GM12873 (cell line): ENCODE results near the gene LRPPRC.

Experiments
- TF ChIP-seq, protein P1 (sequence below): IDR thresholded peaks from 2 replicates; pipeline ENCODE4 v1.5.1; 2012; ENCODE audit warnings: low read depth, mild to moderate bottlenecking, moderate library complexity, low read length, control low read depth; ENCODE audit not compliant: insufficient read depth; ENCODE audit errors: missing control alignments

LRPPRC gene

DNA sequence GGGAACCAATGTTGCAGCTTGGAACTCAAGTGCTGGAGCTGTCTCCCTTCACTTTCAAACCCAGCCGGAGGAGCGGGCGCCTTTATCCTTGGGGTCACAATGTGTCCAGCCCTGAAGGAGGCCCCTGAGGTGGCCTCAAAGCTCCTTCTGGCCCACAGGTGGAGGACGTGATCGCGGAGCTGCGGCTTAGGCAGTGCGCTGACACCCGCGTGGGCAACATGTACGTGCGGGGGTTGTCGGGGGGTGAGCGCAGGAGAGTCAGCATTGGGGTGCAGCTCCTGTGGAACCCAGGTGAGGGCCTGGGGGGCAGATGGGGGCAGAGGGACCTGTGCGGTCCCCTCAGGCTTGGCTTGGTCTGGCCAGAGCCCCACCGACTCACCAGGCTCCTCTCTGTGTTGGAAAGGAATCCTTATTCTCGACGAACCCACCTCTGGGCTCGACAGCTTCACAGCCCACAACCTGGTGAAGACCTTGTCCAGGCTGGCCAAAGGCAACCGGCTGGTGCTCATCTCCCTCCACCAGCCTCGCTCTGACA, 143.5 kb downstream of the LRPPRC start:
- TF ChIP-seq, protein P1, sequence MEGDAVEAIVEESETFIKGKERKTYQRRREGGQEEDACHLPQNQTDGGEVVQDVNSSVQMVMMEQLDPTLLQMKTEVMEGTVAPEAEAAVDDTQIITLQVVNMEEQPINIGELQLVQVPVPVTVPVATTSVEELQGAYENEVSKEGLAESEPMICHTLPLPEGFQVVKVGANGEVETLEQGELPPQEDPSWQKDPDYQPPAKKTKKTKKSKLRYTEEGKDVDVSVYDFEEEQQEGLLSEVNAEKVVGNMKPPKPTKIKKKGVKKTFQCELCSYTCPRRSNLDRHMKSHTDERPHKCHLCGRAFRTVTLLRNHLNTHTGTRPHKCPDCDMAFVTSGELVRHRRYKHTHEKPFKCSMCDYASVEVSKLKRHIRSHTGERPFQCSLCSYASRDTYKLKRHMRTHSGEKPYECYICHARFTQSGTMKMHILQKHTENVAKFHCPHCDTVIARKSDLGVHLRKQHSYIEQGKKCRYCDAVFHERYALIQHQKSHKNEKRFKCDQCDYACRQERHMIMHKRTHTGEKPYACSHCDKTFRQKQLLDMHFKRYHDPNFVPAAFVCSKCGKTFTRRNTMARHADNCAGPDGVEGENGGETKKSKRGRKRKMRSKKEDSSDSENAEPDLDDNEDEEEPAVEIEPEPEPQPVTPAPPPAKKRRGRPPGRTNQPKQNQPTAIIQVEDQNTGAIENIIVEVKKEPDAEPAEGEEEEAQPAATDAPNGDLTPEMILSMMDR = no peak

DNA sequence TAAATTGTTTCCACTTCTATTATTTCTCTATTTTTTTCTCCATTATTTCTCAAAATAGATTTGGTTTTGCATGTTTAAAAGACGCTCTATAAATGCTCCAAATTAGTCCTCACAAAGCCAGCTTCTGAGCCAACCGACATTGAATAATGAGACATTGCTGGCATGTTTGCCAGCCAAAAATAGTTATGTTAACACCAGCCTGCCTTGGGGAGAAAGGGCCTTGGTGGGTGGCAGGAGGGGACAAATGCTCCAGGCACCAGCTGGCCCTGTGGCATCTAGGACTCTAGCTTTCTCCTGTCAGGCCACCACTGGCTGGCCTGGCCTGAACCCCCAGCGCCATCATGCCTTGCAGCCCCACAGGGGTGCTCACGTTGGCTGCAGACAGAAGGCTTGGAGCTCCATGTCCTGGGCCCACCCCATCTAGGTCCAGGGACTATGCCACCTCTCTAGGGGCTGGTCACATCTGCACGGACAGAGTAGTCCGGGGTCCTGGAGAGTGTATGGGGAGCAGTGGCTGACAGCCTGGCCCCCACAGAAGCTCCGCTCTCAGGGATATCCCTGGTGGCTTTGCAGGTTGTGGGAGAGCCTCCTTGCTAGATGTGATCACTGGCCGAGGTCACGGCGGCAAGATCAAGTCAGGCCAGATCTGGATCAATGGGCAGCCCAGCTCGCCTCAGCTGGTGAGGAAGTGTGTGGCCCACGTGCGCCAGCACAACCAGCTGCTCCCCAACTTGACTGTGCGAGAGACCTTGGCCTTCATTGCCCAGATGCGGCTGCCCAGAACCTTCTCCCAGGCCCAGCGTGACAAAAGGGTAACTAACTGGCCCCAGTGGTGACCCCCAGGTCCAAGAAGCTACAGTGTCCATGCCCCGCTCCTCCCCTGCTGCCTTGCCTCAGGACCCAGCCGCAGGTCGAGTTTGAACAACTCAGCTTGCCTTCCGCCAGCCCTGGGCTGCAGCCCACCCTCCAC, 144.5 kb downstream of the LRPPRC start:
- TF ChIP-seq, protein P1 = no peak

DNA sequence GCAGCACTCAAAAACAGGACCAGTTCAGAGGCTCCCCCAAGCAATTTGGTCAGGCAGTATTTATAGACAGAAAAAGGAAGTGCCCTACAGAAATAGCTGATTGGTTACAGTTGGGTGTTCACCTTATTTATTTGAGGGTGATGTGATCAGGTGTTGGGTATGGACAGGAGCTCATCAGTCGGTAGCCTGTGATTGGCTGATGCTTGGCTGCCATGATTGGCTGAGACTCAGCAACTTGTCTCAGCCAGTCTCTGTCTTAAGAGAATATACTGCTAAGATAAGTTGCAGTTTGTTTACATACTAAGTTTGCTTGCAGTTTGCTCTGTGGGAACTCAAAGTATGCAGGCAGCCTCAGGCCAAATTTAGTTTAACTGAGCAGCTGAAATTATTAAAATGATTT, 147.6 kb downstream of the LRPPRC start:
- TF ChIP-seq, protein P1 = no peak

DNA sequence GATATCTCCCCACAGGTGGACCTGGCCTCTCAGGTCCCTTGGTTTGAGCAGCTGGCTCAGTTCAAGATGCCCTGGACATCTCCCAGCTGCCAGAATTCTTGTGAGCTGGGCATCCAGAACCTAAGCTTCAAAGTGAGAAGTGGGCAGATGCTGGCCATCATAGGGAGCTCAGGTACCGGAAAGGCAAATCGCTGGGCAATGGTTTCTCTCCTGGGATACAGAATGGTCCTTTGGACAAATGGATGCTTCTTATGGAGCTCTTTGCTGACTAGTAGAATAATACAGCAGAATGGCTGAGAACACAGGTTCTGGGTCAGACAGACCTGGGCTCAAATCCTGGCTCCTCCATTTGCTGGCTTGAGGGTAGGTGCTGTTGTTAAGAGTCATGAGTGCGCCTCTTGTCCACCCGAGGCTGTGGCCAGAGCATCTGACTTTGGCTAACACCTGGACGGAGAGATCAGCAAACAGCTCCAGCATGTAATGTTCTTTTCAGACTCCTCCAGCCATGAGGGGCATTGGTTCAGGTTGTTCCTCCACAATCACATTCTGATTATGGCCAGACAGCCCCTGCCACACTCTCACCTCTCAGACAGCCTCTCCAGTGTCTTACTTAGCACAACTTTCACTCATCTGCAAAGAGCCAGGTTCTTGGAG, 149.5 kb downstream of the LRPPRC start:
- TF ChIP-seq, protein P1 = no peak

DNA sequence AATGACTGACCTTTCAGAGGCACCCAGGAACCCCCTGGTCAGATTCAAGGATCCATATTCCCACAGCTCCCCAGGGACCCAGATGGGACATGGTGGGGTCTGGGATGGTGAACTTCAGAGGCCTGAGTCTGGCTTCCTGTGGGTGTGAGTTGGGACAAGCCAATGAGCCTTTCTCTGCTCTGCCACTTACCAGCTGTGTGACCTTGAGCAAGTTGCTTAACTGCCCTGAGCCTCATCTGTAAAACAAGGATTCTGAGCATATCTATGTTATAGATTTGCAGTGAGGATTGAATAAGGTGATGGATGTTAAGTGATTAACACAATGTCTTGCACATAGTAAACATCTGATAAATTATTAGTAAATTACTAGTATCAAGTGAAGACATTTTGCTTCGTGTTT, 150.6 kb downstream of the LRPPRC start:
- TF ChIP-seq, protein P1 = no peak

DNA sequence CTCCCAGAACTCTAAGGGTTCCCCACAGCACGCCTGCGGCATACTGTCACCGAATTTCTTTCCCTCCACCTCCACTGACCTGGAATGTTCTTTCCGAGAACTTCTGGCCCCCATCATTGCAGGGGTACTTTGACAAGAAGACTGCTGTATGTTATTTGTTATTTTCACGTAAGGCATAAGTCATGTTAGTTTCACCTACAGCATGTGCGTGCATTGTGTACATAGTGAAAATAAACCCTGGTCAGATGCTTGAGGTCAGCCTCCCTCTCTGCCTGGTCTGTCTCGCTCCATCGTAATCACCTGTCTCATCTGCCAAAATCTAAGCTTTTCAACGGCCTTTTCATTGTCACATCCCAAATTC, 152.9 kb downstream of the LRPPRC start:
- TF ChIP-seq, protein P1 = no peak
